ENCODE measurements around the gene TMEM17. TPM values are rescaled to one million over a fixed set of nuclear protein-coding genes. Genes with fewer than 3 reads are reported as not detected.

Gene TMEM17
- polyA plus RNA-seq, 3 donors = 0.08 to 0.26 (median 0.10) TPM

DNA sequence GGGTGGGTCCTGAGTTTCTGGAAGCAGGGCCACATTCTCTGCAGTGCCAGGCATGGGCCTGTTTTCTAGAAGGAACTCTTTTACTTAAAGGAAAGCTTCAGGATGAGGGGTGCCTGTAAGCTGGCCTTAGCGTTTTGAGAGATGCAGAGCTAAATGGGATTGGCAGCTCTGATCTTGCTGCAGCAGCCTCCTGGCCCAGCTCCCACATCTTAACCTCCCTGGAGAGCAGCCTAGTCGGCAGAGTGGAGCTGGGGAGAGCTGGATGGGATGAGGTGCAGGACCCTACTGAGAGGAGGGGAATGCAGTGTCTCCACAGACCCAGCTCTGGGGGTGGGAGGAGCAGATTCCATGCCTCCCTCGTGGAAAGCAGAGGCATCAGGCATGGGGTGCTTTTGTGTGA is 52.0 kb downstream of the TMEM17 start:
- Histone ChIP-seq H4K20me1 (ENCODE audit: insufficient read depth, low read length) (no peaks in the 10 kb centered on the region), H3K4me1 (ENCODE audit: control insufficient read depth in 1 of 2, insufficient read depth in 2 of 2, low read length in 2 of 2) (peaks cover 8 to 13% of the 10 kb centered on the region in 2 donors), H3K9ac (ENCODE audit: insufficient read depth, low read length, poor library complexity, severe bottlenecking) (no peak overlapping the region), H3K27me3 (ENCODE audit: control insufficient read depth in 2 of 2, insufficient read depth in 2 of 2, low read length in 2 of 2) (no peaks in the 10 kb centered on the region), H2AFZ (ENCODE audit: insufficient read depth, low read depth, low read length, poor library complexity, severe bottlenecking) (no peak overlapping the region), H3K9me3 (replicated peaks in 1 of 2; ENCODE audit: control insufficient read depth in 1 of 2, insufficient read depth in 1 of 2, low read length in 2 of 2) (no peaks in the 10 kb centered on the region), H3K27ac (ENCODE audit: low read depth in 1 of 2, low read length in 2 of 2) (no peak overlapping the region), H3K79me2 (ENCODE audit: insufficient read depth, low read length) (no peaks in the 10 kb centered on the region), H3K4me3 (replicated peaks in 1 of 3; ENCODE audit: low read depth in 2 of 3, low read length in 3 of 3) (no peak overlapping the region), H3K36me3 (replicated peaks in 1 of 2; ENCODE audit: control insufficient read depth in 1 of 2, insufficient read depth in 2 of 2, low read length in 2 of 2) (no peaks in the 10 kb centered on the region), H3K4me2 (replicated peaks; ENCODE audit: extremely low read depth, low read length, poor library complexity, severe bottlenecking) (no peak overlapping the region)
- intact Hi-C loops (cut with micrococcal nuclease) = no loop called here
- no peak for DNase-seq
- no peaks in the 10 kb centered on the region for H3K9me3 Mint-ChIP-seq
- H3K27ac Mint-ChIP-seq = no peak overlapping the region
- no peak overlapping the region for H3K4me3 Mint-ChIP-seq
- TF ChIP-seq, protein P1, sequence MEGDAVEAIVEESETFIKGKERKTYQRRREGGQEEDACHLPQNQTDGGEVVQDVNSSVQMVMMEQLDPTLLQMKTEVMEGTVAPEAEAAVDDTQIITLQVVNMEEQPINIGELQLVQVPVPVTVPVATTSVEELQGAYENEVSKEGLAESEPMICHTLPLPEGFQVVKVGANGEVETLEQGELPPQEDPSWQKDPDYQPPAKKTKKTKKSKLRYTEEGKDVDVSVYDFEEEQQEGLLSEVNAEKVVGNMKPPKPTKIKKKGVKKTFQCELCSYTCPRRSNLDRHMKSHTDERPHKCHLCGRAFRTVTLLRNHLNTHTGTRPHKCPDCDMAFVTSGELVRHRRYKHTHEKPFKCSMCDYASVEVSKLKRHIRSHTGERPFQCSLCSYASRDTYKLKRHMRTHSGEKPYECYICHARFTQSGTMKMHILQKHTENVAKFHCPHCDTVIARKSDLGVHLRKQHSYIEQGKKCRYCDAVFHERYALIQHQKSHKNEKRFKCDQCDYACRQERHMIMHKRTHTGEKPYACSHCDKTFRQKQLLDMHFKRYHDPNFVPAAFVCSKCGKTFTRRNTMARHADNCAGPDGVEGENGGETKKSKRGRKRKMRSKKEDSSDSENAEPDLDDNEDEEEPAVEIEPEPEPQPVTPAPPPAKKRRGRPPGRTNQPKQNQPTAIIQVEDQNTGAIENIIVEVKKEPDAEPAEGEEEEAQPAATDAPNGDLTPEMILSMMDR (IDR thresholded peaks at IDR 0.05) = no peak
- peaks cover 3 to 17% (median 4%) of the 10 kb centered on the region in 3 donors for H3K27me3 Mint-ChIP-seq (ENCODE audit: low read depth in 3 of 3)
- WGBS (ENCODE audit: insufficient coverage) = 80% methylated on average over 1 of the region's 3 CpGs
- H3K36me3 Mint-ChIP-seq = no peaks in the 10 kb centered on the region
- H3K4me1 Mint-ChIP-seq = peaks cover 10% of the 10 kb centered on the region

DNA sequence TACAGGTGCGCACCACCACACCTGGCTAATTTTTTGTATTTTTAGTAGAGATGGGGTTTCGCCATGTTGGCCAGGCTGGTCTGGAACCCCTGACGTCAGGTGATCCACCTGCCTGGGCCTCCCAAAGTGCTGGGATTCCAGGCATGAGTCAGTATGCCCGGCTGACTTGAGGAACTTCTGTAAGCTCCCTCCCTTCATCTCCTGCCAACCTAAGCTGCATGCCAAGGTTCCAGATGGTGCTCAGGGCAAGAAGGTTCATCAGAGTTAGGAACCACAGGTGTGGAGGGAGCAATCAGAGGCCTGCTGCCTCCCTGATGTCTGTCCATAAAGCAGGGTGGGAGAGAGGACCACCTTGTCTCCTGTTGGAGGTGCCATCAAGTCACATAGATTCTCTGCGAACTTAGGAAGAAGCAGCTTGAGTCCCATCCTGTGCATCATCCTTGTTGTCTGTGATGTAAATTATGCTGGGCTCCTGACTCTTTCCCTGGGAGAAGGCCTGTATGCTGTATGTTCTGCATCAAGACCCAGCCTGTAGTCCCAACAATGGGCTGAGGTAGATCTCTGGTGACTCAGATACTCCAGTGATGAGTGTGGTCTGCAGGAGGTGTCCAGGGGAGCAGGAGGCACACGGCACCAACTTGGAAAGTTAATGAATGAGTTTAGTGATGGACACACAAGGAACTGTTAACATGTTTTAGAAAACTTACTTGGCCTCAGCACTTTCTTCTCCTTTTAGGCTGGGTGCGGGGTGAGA is 53.1 kb downstream of the TMEM17 start:
- Histone ChIP-seq H3K9me3 (replicated peaks in 1 of 2; ENCODE audit: control insufficient read depth in 1 of 2, insufficient read depth in 1 of 2, low read length in 2 of 2) (no peaks in the 10 kb centered on the region), H3K27ac (ENCODE audit: low read depth in 1 of 2, low read length in 2 of 2) (no peak overlapping the region)

More for the DNA sequence above, 53.1 kb downstream of the TMEM17 start:
- Histone ChIP-seq H3K4me2 (replicated peaks; ENCODE audit: extremely low read depth, low read length, poor library complexity, severe bottlenecking) (no peak overlapping the region), H4K20me1 (ENCODE audit: insufficient read depth, low read length) (no peaks in the 10 kb centered on the region), H3K9ac (ENCODE audit: insufficient read depth, low read length, poor library complexity, severe bottlenecking) (no peak overlapping the region), H3K79me2 (ENCODE audit: insufficient read depth, low read length) (no peaks in the 10 kb centered on the region), H3K4me1 (ENCODE audit: control insufficient read depth in 1 of 2, insufficient read depth in 2 of 2, low read length in 2 of 2) (peaks cover 8 to 13% of the 10 kb centered on the region in 2 donors), H3K4me3 (replicated peaks in 1 of 3; ENCODE audit: low read depth in 2 of 3, low read length in 3 of 3) (no peak overlapping the region), H3K36me3 (replicated peaks in 1 of 2; ENCODE audit: control insufficient read depth in 1 of 2, insufficient read depth in 2 of 2, low read length in 2 of 2) (no peaks in the 10 kb centered on the region), H2AFZ (ENCODE audit: insufficient read depth, low read depth, low read length, poor library complexity, severe bottlenecking) (no peak overlapping the region), H3K27me3 (ENCODE audit: control insufficient read depth in 2 of 2, insufficient read depth in 2 of 2, low read length in 2 of 2) (no peaks in the 10 kb centered on the region)
- TF ChIP-seq, protein P1 (IDR thresholded peaks at IDR 0.05) = no peak
- Mint-ChIP-seq H3K27me3 (ENCODE audit: low read depth in 3 of 3) (peaks cover 3 to 13% (median 7%) of the 10 kb centered on the region in 3 donors), H3K4me1 (peaks cover 10% of the 10 kb centered on the region), H3K36me3 (no peaks in the 10 kb centered on the region), H3K27ac (no peak overlapping the region), H3K4me3 (no peak overlapping the region), H3K9me3 (no peaks in the 10 kb centered on the region)
- intact Hi-C loops (cut with micrococcal nuclease) = no loop called here
- 93% methylated on average over 3 of the region's 7 CpGs for WGBS (ENCODE audit: insufficient coverage)
- DNase-seq = no peak

Measured in CD14-positive monocyte (primary cell).